HG03060 (cell line): ENCODE measurements around the gene IFNLR1.

Experiments used
- ATAC-seq: cut with Tn5 transposase; IDR thresholded peaks from one replicate; pipeline ENCODE4 v1.9.1; 2021; ENCODE audit warnings: low read depth, moderate number of reproducible peaks; ENCODE audit not compliant: unreplicated experiment

The IFNLR1 gene

DNA sequence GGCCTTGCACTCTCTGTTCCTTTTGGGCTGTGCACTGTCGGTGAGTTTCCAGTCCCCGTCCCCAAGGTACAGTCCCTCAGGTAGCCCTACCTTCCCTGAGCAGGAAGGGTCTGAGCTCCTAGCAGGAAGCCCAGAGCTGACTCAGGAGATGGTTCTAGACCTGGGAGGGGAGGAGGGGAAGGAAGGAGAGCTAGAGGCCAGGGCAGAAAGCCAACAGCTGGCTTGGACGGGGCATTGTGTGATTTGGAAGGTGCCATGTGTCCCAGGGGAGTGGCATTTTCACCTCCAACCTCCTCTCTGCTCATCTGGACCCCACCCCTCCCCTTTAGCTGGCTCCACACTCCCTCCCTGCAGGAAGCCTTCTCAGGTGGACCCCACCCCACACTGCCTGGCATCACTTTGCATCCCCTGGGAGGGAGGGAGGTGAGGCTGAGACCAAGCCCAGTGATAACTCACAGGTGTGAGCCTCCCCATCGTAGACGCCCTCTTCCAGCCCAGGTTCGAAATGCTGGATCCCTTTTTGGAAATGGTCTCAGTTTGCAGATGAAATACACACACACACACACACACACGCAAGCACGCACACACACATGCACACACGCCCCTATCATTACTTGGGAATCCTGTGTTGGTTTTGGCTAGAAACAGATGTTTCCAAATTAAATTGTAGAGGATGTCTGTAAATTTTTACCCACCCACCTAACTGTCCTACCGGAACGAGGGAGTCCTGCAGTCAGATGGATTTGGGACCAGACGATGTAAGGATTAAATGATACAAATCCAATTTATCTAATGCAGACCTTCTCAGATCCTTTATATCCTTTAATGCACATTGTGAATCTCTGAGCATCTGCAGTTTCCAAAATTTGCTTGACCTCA is 19.7 kb upstream of the IFNLR1 start:
- no peak for ATAC-seq

DNA sequence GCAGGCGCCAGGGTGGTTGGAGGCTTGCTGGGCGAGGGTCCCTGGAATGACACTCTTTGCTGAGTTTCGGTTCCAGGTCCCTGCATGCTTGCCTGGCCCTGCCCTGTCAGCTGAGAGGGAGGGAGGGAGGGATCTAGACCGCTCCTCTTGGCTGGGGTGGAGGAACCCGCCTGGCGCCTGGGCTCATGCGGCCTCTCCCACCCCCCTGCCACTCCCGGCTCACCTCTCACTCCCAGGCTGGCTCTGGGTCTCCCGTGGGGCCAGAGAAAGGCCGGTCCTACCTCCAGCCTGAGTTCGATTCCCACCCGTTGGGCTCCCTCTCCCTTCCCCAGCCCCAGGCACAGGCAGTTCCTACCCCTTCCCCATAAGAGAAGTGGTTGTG is 19.0 kb upstream of the IFNLR1 start:
- no peak for ATAC-seq

DNA sequence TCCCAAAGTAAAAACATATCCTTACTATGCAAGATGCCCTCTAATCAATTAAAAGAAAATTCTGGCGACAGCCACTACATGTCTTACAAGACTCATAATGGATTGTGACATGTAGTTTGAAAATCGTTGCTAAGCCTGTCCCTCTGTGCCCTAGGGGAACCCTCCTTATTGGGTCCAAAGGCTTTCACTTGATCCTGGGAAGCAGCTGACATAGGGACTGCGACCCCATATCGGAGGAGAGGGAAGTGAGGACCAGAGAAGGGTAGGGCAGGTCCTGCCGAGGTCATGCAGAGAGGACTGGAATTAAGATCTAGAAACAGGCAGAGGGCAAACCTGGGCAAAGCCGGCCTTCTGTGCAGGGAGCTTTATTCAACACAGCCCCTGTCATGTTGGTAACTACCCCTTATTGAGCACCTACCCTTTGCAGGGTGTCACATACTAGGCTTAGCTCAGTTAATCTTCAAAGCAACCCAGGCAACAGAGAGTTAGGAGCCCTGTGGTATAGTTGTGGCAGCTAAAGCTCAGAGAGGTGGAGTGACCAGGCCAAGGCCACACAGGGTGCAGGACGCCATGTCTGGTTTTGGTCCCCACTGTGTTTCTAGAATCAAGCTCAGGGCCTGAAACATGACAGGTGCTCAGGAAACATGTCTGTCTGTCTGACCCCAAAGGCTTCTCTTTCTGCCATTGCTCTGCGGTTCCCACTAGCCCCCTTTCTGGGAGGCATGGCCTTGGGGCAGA is 18.4 kb upstream of the IFNLR1 start:
- no peak for ATAC-seq

DNA sequence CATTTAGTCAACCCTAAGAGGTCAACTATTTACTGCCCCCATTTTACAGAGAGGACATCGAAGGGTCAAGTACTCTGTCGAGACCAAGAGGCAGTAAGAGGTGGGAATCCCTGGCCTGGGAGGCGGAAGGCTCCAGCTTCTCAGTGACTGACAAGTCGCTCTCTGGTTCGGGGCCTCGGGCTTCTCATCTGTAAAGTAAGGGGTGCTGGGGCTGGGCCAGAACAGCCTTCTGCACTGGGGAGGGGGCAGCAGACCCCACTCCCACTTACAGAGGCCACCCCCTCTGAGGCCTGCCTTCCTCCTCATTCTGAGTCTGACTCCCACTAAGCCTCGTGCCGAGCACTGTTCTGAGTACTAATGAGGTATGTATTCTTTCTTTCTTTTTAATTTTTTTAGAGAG is 17.0 kb upstream of the IFNLR1 start:
- ATAC-seq: no peak

DNA sequence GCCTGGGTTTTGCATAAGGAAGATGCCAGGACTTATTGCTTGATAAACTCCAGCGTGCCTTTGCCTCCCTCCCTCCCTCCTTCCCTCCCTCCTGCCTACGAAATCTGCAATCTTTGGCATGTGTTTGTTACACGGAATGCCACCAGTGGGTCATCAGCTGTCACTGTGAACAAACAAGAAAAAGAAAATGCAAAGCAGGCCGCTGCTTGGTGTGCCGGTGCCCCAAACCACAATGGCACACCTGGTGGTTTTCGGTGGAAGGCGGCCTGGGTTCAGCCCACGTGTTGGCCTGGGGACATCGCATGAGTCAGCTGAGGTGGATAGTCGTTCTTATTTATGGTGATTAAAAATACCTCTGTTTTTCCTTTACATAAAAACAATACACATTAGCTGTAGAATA is 16.3 kb upstream of the IFNLR1 start:
- peak; percentile 74 for ATAC-seq

DNA sequence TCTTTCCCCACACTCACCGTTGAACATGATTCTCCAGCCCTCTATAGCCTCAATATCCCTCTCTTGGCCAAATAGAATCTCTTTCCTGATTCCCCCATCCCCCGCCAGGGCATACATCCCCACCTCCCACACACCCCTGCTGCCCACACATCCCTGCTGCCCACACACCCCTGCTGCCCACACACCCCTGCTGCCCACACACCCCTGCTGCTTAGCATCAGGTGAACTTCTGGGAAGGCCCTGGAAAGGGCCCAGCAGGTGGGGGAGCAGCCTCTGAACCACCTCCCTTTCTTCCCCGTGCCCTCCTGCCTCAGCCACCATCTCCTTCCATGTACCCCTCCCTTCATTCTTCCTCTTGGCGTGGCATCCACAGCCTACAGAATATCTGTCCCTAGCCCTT is 15.9 kb upstream of the IFNLR1 start:
- no peak for ATAC-seq

DNA sequence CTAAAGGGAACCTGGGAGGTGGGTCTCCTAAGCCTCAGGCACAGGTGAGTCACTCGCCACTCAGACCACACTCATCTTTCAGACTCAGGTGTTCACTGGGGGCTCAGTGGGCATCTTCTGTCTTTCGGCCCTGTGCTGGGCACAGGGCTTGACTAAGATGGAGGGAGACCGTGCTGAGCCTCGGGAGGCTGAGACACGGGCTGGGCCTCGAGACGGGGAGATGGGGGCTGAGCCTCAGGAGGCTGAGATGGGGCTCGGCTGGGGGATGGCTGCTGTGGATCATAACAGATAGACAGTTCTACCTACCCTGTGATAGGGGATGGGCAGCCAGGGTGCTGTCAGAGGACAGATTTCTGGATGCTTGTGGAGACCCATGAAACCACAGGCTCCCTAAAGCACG is 15.5 kb upstream of the IFNLR1 start:
- no peak for ATAC-seq

DNA sequence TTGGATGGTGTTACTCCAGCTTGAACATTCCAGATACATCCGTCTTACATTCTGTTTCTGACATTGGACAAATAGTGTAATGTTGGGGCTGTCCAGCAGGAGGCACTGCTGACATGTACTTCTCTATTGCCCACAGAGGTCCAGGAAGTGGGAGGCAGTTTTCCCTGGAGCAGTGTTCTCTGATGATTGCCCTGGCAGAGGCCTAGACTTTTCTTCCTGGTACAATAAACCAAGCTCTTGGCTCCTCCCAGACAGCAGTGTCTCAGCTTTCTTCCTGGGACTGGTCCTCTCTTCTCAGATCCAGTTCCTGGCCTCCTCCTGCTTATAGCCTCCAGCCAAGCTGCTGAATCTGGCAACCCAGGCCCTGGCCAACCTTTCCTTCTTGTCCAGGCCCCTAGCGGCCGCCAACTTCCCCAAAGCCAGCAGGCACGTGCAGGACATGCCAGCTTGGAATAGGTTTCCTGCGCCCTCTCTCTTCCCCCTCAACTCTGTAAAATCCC is 14.9 kb upstream of the IFNLR1 start:
- ATAC-seq: no peak

DNA sequence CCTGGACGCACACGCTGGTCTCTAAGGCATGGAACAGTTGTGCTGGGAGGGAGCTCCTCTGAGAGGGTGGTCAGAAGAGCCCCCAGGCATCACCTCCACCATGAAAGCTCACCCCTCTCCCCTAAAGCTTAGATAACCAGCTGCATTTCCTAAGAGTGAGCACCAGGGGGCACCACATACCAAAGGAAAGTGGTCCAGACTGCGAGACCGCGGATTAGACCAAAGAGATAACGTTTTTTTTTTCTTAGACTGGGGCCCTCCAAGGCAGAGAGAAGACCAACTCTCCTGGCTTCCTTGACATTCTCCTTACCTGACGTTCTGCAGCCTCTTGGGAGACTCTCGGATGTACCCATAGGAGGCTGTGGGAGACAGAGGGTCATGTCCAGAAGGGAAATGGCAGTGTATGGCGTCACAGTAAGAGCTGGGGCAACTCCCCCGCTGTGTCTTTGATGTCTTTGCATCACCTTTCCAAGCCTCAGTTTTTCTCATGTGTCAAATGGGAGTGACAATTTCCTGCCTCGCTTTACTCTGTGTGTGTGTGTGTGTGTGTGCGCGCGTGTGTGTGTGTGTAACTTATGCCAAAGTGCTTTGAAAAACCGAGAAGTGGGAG is 12.3 kb upstream of the IFNLR1 start:
- no peak for ATAC-seq

DNA sequence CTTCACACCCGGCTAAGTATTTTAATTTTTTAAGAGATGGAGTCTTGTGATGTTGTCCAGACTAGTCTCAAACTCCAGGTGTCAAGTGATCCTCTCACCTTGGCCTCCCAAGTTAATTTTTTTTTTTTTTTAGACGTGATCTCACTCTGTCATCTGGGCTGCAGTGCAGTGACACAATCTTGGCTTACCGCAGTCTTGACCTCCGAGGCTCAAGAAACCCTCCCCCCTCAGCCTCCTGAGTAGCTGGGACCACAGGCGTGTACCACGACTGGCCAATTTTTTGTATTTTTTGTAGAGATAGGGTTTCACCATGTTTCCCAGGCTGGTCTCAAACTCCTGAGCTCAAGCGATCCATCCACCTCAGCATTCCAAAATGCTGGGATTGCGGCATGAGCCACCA is 11.7 kb upstream of the IFNLR1 start:
- no peak for ATAC-seq

DNA sequence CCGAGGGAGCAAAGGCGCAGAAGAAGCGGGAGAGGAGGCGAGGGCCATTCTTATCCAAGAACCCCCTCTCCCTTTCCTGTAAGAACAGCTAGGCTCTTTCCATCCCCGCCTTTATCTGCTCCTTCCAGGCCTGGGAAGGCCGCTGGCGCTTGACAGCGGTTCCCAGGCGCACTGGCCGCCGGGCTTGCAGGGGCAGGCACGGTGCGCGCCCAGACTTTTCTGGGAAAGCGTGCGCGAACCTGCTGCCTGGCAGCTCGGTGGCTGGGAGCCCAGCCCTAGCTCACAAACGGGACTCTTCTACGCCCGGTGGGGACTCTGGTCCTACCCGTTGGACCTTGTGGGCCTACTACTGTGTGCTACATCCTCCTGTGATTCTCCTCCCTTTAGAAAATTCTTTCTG is 8.8 kb upstream of the IFNLR1 start:
- ATAC-seq: no peak

DNA sequence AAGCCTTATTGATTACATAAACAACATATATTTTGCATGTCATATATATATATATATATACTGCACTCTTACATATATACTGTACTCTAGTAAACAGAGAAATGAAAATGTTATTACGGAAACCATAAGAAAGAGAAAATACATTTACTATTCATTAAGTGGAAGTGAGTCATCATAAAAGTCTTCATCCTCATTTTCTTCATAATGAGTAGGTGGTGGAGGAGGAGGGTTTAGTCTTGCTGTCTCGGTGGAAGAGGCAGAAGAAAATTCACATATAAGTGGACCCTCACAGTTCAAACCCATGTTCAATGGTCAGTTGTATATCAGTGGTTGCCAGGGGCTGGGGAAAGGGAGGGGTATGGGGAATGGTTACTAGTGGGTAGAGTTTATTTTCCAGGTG is 8.0 kb upstream of the IFNLR1 start:
- no peak for ATAC-seq

DNA sequence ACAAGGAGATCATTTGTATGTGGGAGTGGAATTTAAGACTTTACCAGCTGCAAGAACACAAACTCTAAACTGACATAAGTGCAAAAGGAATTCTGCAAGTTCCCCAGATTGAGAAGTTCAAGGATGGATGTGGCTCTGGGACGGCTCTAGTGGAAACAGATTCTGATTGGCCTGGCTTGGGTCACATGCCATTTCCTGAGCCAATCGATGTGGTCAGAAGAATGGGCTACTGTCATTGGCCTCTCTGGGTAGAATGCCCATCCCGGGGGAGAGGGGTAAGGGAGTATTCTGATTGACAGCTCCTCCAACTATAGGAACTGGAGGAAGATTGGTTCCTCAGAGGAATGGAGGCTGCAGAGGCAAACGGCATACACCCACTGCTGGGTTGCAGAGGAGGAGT is 6.0 kb upstream of the IFNLR1 start:
- ATAC-seq: no peak

DNA sequence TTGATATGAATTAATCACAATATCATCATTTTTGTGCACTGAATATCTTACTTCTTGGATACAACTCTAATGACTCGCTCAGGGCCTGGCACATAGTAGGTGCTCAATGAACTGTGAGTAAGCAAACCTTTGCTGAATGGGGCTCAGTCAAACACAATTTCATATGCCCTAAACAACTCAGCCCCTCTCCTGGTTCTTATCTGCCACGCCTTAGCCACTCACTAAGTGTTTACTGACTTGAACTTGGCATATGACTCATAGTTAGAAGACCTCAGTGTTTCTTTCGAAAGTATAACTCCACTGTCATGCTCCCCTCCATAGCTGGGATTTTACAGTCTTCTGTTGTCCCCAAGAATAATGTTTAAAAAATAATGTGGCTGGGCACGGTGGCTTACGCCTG is 4.8 kb upstream of the IFNLR1 start:
- ATAC-seq: no peak

DNA sequence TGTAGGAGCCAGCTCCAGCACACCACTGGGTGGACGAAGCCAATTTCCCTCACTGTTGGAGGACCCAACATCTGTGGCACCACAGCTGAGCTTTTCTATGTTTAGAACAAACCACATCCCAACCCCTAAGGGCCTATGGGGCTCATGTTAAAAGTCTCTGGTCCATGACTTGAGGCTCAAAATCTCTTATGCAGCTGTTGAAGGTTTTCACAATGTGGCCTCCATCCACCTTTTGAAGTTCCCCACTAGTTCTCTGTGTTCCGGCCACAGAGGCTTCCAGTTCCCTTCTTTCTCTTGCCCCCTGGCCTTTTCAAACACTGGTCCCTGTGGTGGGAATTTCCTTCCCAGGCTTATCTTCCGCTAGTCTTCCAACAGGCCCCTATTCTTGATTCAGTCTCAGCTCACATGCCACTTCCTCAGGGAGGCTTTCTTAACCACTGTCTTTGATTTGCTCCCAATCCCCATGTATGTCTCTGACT is 3.9 kb upstream of the IFNLR1 start:
- ATAC-seq: no peak

DNA sequence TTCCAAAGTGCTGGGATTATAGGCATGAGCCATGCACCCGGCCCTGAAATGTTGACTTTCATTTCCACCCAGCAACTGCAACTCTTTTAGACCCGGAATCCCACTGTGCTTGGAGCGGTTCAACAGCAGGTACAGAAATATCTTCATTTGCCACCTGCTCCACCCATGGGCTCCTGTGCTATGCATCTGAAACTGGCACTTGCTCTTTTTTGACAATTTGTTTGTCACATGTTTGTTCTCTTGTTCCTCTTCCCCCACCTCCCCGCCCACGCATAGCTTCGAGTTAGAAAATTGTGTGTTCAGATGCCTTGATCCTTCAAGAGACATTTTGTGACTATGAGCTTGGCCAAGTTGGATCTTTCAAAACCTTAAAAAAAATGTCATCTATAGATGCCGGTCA is 2.4 kb upstream of the IFNLR1 start:
- no peak for ATAC-seq

DNA sequence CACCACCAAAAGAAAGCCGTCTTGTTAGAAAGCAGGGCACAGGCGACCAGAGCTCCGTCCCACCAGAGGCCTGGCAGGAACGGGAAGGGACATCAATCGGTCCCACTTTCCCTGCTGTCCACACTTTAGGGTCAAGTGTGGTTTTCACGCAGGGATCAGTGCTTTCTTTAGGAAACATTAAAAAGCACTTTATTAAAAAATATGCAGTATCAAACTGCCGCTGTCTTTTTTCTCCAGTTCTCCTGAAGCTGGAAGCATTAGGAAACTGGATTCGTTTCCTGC is 437 bp downstream of the IFNLR1 start:
- no peak for ATAC-seq

DNA sequence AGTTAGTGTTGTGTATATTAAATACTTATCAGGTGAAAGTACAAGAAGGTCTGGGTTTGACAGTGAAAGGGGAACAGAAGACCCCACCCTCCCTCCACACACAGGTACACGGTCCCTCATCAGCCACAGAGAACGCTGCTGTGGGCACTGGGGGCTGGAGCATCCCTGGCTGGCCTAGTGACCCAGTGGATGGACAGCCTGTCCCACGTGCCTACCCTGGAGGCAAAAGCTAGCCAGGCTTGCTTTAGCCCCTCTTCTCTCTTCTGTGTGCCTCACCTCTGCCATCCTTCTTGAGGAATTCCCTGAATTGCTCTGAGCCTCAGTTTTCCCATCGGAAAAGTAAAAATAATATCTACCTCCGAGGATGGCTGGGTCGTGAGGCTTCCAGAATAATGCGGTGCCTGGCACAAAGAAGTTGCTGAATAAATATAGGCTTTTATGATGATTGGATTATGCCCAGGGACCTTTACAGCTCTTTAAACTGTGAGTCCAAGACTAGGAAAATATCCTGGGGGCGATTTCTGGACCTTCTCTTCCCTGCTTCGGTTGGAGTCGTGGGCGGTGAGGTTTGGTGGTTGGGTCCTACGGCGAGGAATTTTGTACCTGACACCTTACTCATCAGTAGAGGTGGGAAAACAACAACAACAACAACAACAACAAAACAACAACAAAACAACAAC is 918 bp downstream of the IFNLR1 start:
- no peak for ATAC-seq

DNA sequence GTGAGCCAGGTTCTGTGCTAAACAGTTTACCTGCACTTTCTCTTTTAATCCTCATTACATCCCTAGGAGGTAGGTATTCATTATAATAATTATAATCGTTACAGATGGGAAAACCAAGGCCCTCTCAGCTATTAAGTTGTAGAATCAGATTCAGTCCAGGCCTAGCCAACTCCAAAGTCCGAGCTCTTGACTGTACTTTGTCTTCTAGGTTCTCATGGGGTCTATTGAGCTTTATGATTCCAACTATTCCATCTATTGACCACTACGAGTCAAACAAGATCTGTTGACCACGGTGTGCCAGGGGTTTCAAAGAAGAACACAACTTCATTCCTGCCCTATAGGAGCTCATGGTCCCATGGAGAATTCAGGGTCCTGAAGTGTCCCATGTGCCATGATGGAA is 2.0 kb downstream of the IFNLR1 start:
- ATAC-seq: no peak

DNA sequence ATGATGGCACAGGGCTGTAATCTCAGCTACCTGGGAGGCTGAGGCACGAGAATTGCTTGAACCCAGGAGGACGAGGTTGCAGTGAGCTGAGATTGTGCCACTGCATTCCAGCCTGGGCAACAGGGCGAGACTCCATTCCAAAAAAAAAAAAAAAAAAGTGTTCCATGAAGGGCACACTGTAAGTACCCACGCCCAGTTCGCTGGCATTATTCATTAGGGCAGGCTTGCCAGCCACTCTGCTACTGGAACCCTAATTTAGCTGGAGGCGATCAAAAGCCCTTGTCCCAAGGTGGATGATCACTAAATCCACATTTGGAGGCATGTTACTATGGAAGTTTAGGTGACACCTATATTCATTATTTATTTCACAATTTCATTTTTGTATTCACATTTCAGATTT is 5.0 kb downstream of the IFNLR1 start:
- ATAC-seq: no peak

DNA sequence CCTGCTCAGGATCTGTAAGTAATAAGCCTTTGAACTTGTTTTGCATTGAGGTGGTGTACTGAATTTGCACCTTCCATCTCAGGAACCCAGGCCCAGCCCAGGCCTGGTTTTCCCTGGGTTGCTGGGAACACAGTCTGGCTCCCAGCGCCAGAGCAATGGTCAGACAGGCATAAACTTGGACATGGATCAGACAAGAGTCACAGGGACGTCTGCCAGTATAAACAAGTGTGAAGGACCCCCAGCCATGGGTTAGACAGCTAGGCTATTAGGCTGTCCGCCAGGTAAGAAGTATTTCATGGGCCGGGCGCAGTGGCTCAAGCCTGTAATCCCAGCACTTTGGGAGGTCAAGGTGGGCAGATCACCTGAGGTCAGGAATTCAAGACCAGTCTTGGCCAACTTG is 5.5 kb downstream of the IFNLR1 start:
- no peak for ATAC-seq
